ENCODE data around the gene MYRF. TPM values are rescaled to one million over a fixed set of nuclear protein-coding genes. Genes with fewer than 3 reads are reported as not detected.

The MYRF gene
- total and polyA plus RNA-seq, 9 of the 15 experiments (the other 6 are each of a cell fraction or from before 2014, with no cell fraction given) = 2.3 to 25.8 (median 7.1) TPM

DNA sequence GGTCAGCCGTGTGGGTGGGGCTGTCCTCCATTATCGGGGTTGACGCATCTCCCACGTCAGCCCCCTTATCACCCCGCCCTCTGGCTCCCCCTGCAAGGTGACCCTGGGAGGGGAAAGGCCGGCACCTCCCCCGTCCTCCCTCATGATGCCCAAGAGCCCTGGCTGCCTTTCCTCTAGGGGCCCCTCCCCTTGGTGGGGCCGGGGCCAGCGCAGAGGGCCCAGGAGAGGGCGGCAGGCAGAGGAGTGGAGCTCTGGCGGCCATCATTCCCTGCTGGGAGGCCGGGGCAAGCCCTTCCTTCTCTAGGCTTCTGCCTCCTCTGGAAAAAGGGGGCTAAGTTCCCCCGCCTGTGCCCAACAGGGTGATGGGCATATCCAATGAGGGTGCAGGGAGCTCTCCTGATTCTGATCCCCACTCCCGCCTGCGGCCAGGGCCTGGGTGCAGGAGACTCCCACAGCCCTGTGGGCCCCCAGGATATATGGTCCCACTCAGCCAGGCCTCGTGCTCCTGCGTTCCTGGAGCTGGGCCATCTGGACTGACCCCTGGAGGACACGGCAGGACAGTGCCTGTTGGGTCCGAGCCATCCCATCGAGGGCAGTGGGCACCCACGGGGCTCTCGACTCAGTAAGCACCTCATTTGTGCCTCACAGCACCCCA lies 12.3 kb downstream of the MYRF start (continued):
- TF ChIP-seq TOE1 (IDR thresholded peaks at IDR 0.05; ENCODE audit: borderline replicate concordance) (0 out of 2 replicates have a peak, but pooled peaks have one; percentile 16), TOE1 (CRISPR knock-in tag; IDR thresholded peaks at IDR 0.05; ENCODE audit: borderline replicate concordance, low read depth) (no peak), JUN (IDR thresholded peaks at IDR 0.05; ENCODE audit: borderline replicate concordance, low read depth, low read length) (0 out of 2 replicates have a peak, but pooled peaks have one; percentile 17), JUN (CRISPR knock-in tag; IDR thresholded peaks at IDR 0.05; ENCODE audit: borderline replicate concordance) (no peak), MAZ (CRISPR knock-in tag; conservative IDR thresholded peaks at IDR 0.05 in 1 of 2, IDR thresholded peaks at IDR 0.05 in 1 of 2) (peak; percentile 50 to 68; a peak in 3 of 4 replicates), MYC (IDR thresholded peaks at IDR 0.05; ENCODE audit: low read depth, low read length) (peak; percentile 26; the same call in 1 of the 2 replicates), MYC (CRISPR knock-in tag; IDR thresholded peaks at IDR 0.05; ENCODE audit: borderline replicate concordance, low read depth) (no peak), ZNF76 (CRISPR knock-in tag; IDR thresholded peaks at IDR 0.05; ENCODE audit: borderline replicate concordance) (no peak), NFIC (IDR thresholded peaks at IDR 0.05) (peak; percentile 39; the same call in 1 of the 2 replicates), ZNF140 (CRISPR knock-in tag; IDR thresholded peaks at IDR 0.05) (no peak), ZFX (CRISPR knock-in tag; IDR thresholded peaks at IDR 0.05) (no peak), ATF7 (IDR thresholded peaks at IDR 0.05) (peak; percentile 40; the same call in 1 of the 2 replicates), EZH2 (IDR thresholded peaks at IDR 0.05; ENCODE audit: borderline replicate concordance, low read depth, low read length) (no peak), NR2C1 (IDR thresholded peaks at IDR 0.05) (0 out of 2 replicates have a peak, but pooled peaks have one; percentile 40), NR2C1 (tag; IDR thresholded peaks at IDR 0.05) (peak; percentile 36; the same call in 1 of the 2 replicates), CXXC5 (CRISPR knock-in tag; IDR thresholded peaks at IDR 0.05) (peak; percentile 74), NONO (IDR thresholded peaks at IDR 0.05; ENCODE audit: low read depth in 2 of 2, low read length in 1 of 2) (0 out of 4 replicates have a peak, but pooled peaks of 1 of the 2 experiments have one; percentile 17), CREB1 (IDR thresholded peaks at IDR 0.05) (peak; percentile 51), CREB1 (CRISPR knock-in tag; IDR thresholded peaks at IDR 0.05) (peak; percentile 48; the same call in 1 of the 2 replicates), ZBTB7A (IDR thresholded peaks at IDR 0.05; ENCODE audit: borderline replicate concordance, control insufficient read depth, low read depth, low read length) (peak; percentile 69; the same call in 1 of the 2 replicates), ZKSCAN1 (IDR thresholded peaks at IDR 0.05; ENCODE audit: low read depth, low read length) (no peak), NR2F6 (CRISPR knock-in tag; IDR thresholded peaks at IDR 0.05) (no peak)
- TF ChIP-seq, protein P1, sequence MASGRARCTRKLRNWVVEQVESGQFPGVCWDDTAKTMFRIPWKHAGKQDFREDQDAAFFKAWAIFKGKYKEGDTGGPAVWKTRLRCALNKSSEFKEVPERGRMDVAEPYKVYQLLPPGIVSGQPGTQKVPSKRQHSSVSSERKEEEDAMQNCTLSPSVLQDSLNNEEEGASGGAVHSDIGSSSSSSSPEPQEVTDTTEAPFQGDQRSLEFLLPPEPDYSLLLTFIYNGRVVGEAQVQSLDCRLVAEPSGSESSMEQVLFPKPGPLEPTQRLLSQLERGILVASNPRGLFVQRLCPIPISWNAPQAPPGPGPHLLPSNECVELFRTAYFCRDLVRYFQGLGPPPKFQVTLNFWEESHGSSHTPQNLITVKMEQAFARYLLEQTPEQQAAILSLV (tag; IDR thresholded peaks at IDR 0.05) = no peak
- TF ChIP-seq, protein P2, sequence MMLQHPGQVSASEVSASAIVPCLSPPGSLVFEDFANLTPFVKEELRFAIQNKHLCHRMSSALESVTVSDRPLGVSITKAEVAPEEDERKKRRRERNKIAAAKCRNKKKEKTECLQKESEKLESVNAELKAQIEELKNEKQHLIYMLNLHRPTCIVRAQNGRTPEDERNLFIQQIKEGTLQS (IDR thresholded peaks at IDR 0.05) = 0 out of 2 replicates have a peak, but pooled peaks have one; percentile 17
- TF ChIP-seq, protein P2 (CRISPR knock-in tag; conservative IDR thresholded peaks at IDR 0.05) = no peak
- TF ChIP-seq, protein P3, sequence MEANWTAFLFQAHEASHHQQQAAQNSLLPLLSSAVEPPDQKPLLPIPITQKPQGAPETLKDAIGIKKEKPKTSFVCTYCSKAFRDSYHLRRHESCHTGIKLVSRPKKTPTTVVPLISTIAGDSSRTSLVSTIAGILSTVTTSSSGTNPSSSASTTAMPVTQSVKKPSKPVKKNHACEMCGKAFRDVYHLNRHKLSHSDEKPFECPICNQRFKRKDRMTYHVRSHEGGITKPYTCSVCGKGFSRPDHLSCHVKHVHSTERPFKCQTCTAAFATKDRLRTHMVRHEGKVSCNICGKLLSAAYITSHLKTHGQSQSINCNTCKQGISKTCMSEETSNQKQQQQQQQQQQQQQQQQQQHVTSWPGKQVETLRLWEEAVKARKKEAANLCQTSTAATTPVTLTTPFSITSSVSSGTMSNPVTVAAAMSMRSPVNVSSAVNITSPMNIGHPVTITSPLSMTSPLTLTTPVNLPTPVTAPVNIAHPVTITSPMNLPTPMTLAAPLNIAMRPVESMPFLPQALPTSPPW (CRISPR knock-in tag; IDR thresholded peaks at IDR 0.05) = peak; percentile 95

All from K562 (cell line).